GM21360 (cell line): ENCODE measurements around the gene DLX1.
"Not testable (repeated sequence)": the region's sequence is repeated elsewhere in the genome, so short reads cannot be mapped to it uniquely, and the experiment has no call there.

Experiments
- ATAC-seq: cut with Tn5 transposase; IDR thresholded peaks from one replicate; pipeline ENCODE4 v1.9.1; 2021; ENCODE audit warnings: mild to moderate bottlenecking, moderate library complexity; ENCODE audit not compliant: unreplicated experiment

Gene DLX1

GRCh38 chr2:172085460-172086159 lies at the start of gene DLX1:
Gene DLX1, plus strand, starts transcription at chr2:172085507. Its CDS starts 171 bp downstream, at chr2:172085678.
- no peak for ATAC-seq

DNA sequence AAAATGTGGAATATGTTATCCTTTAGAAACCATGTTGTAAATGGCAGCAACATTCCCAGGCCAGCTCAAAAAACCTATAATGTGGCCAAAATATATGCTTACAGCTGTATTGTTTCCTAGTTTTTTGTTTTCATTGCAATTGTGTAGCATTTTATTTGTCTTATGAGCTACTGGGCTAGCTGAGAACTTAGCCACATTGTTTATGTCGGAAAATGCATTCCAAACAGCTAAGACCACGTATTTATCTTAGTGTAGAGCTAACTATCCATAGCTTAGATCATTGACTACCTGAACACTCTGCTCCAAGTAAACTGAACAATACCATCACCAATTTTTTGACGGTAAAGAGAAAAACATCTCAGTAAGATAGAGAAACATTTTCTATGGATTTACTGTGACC lies 47.2 kb upstream of the DLX1 start:
- ATAC-seq, result no peak

- ATAC-seq, result no peak
Measured at GRCh38 chr2:172038604-172039003, 46.7 kb upstream of the DLX1 start.

DNA sequence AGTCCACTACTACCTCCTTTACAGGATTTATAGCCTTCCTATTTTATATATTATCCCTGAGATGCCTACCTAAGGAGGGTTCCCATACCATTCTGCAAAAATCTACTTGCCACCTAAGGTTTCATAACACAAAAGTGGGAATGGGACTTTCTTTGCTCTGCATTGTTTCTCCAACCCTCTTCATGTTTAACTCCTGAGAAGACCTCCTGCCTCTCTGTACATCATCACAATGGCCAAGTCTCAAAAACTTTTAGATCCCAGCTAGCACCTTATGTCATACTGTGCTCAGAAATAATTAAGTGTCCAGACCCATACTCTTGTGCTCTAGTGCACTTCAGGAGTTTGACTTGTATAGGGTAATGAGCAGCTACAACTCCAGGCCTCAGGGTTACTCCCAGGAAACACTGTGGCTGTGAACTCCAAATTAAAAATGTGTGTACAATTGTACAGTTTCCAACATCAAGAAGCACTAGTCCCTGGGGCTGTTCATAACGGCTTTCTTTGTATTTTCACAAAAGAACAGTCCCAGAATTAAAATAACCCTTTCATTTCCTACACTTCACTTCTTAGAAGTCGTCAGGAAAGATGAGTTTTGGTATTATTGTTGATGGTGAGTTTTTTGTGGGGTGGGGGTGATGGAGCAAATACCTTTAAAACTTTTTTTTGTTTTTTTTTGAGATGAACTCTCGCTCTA lies 46.1 kb upstream of the DLX1 start:
- ATAC-seq, result no peak

- ATAC-seq, result no peak
Measured at GRCh38 chr2:172040311-172040710, 45.0 kb upstream of the DLX1 start.

GRCh38 chr2:172046080-172046678 lies 39.1 kb upstream of the DLX1 start:
- no peak for ATAC-seq

GRCh38 chr2:172046866-172047565 lies 38.3 kb upstream of the DLX1 start:
- no peak for ATAC-seq

GRCh38 chr2:172047566-172048507 lies 37.5 kb upstream of the DLX1 start:
- ATAC-seq, result no peak

GRCh38 chr2:172048508-172049503 lies 36.5 kb upstream of the DLX1 start:
- ATAC-seq, result no peak

DNA sequence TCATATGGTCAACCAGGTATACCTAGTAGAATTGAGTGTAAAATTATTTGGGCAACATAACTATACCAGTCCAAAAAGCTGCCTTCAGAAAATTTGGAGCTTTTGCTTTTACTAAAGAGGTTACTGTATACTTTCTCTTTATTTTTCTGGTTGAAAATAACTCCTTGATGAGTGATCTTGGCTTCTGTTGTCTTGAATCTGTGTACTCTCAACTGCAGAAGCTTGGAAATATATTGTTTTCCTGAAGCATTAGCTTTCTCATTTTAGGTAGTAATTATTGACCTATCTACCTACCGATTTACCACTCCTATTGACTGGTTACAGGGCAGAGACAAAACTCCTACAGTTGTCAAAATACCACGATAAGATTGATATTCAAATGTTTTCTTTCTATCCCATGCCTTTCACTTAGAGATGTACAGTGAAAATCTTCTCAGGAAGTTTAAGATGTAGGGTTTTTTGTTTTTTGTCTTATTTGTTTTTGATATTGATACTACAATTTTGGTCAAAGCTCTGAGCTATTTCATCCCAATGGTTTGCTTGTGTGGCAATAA lies 35.7 kb upstream of the DLX1 start:
- ATAC-seq, result no peak

DNA sequence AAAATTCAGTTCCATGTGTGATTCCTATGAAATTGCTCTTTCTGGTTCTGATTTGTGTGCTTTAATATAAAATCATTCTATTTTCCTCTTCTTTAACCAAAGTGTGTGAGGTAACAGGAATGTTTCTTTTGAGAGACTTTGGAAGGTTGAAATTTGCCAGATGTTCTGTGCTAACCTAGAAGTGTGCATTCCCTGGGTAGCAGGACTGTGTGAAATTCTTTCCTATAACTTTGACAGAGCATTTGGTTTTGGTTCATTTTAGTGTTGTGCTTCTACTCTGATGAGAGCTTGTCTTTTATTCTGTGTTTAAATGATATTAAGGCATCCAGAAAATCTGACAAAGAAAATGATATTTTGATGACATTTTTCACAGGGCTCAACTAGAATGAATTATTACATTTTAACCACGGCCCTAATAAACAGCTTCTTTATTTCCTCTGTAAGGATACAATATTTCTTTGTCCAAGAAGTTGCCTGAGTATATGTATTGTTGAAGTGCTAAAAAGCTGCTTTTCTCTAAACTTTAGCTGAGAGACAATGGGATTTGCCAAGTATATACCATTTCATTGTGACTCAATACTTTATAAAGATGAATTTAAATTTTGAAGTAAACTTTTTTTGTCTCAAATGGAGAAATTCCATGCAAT lies 34.7 kb upstream of the DLX1 start:
- no peak for ATAC-seq

GRCh38 chr2:172052000-172052983 lies 33.0 kb upstream of the DLX1 start:
- ATAC-seq, result no peak

- no peak for ATAC-seq
Measured at GRCh38 chr2:172053486-172053885, 31.8 kb upstream of the DLX1 start.

DNA sequence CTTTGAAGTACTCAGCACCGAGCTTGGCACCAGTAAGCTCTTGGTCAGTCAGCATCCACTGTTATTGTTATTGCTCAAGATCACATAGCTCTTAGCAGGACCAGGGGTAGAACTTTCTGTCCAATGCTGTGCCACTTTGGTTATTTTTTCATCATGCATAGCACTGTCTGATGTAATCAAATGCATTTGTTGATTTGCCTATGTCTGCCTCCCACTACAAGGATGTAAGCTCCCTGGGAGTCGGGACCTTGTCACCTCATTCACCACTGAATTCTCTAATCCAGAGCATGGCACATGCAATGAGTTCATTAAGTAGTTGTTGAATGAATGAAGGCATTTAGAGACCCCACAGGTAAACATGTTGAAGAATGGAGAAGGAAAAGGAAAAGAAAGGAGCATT lies 29.0 kb upstream of the DLX1 start:
- no peak for ATAC-seq

- no peak for ATAC-seq
Measured at GRCh38 chr2:172058660-172059059, 26.6 kb upstream of the DLX1 start.

GRCh38 chr2:172060118-172060517 lies 25.2 kb upstream of the DLX1 start:
- not testable (repeated sequence) for ATAC-seq

DNA sequence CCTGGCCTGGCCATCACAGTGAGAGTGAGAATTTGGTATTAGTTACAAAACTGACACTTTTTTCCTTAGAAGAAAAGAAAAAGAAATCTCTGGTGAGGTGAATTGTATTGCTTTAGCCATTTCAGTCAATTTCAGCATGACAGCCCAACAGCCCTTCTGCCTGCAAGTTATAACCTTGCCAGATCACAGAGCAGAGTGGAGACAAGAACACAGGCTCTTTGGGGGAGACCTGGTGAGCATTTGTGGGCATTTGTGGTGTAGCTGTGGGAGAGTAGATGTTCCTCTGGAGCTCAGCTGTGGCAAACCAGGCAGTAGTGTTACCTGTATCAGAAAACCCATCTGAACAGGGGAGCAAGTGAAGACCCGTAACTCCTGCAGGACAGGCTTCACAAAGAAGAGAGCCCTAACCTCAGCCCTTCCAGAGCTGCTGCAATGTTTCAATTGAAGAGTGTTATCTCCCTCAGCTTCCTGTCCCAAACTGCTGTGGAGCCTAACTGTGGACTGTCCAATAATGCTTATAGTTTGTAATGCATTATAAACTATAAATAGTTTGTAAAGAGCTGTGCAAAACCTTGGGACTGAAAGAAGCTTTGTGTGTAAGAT lies 22.8 kb upstream of the DLX1 start:
- ATAC-seq, result no peak
